Liver (tissue), 9 donors: ENCODE data around the gene PSMB9. TPM values are rescaled to one million over a fixed set of nuclear protein-coding genes. Genes with fewer than 3 reads are reported as not detected.
A peak's percentile ranks its signal among the peaks of the same experiment; 100 is the strongest.

Experiments
- DNase-seq: peaks from one replicate; pipeline ENCODE4 v3.0.0-alpha.2; 2017; ENCODE audit warnings: low spot score
- H3K27ac ChIP-seq, 2 donors: one replicate each; pipeline ENCODE4 v1.7.0; 2013; ENCODE audit warnings: inconsistent platforms in 2 of 2, low read length in 2 of 2, control low read depth in 1 of 2, low read depth in 1 of 2, mild to moderate bottlenecking in 1 of 2
- H3K27me3 ChIP-seq, 4 donors: one replicate each; pipeline versions ENCODE4 v1.6.1 to v1.7.0; 2013; ENCODE audit warnings: low read length in 3 of 4, inconsistent platforms in 1 of 4, mild to moderate bottlenecking in 1 of 4, moderate library complexity in 1 of 4; ENCODE audit not compliant: control insufficient read depth in 4 of 4, insufficient read depth in 4 of 4
- H3K36me3 ChIP-seq, 4 donors: one replicate each; pipeline versions ENCODE4 v1.6.1 to v1.7.0; 2013; ENCODE audit warnings: low read length in 3 of 4, mild to moderate bottlenecking in 3 of 4, low read depth in 1 of 4, moderate library complexity in 1 of 4; ENCODE audit not compliant: control insufficient read depth in 4 of 4, insufficient read depth in 3 of 4
- H3K4me1 ChIP-seq, 4 donors: one replicate each; pipeline versions ENCODE4 v1.6.1 to v1.7.0; 2013; ENCODE audit warnings: low read length in 3 of 4, mild to moderate bottlenecking in 3 of 4, moderate library complexity in 1 of 4; ENCODE audit not compliant: control insufficient read depth in 4 of 4, insufficient read depth in 4 of 4
- H3K4me3 ChIP-seq, 3 donors: one replicate each; pipeline versions ENCODE4 v1.6.1 to v1.7.0; 2013; ENCODE audit warnings: low read length in 3 of 3, control low read depth in 1 of 3, low read depth in 1 of 3, mild to moderate bottlenecking in 1 of 3
- H3K9ac ChIP-seq, 2 donors: one replicate each; pipeline ENCODE4 v1.7.0; 2013; ENCODE audit warnings: low read length in 2 of 2, mild to moderate bottlenecking in 2 of 2, moderate library complexity in 2 of 2, control low read depth in 1 of 2, low read depth in 1 of 2
- H3K9me3 ChIP-seq, 4 donors: one replicate each; pipeline versions ENCODE4 v1.6.1 to v1.7.0; 2013; ENCODE audit warnings: low read length in 3 of 4; ENCODE audit not compliant: control insufficient read depth in 4 of 4
- GABPA ChIP-seq, 2 donors: IDR thresholded peaks in 1 of 2; conservative IDR thresholded peaks in 1 of 2; 2 replicates each; pipeline ENCODE4 v1.6.1; 2016; ENCODE audit warnings: antibody characterized with exemption in 2 of 2, mild to moderate bottlenecking in 1 of 2, moderate library complexity in 1 of 2
- HNF4A ChIP-seq, 2 donors: conservative IDR thresholded peaks; 2 replicates each; pipeline ENCODE4 v1.6.1; 2016; ENCODE audit warnings: antibody characterized with exemption in 2 of 2, mild to moderate bottlenecking in 2 of 2
- HNF4G ChIP-seq: IDR thresholded peaks from 2 replicates; pipeline ENCODE4 v1.6.1; 2016; ENCODE audit warnings: antibody characterized with exemption
- JUND ChIP-seq, 2 donors: IDR thresholded peaks; 2 replicates each; pipeline ENCODE4 v1.6.1; 2016; ENCODE audit warnings: antibody characterized with exemption in 2 of 2
- RAD21 ChIP-seq, 2 donors: IDR thresholded peaks; 2 replicates each; pipeline ENCODE4 v1.6.1; 2016; ENCODE audit warnings: antibody characterized with exemption in 2 of 2, mild to moderate bottlenecking in 2 of 2
- RXRA ChIP-seq, 2 donors: IDR thresholded peaks; 2 replicates each; pipeline ENCODE4 v1.6.1; 2017 to 2018; ENCODE audit warnings: antibody characterized with exemption in 2 of 2, mild to moderate bottlenecking in 1 of 2
- SP1 ChIP-seq: IDR thresholded peaks from 2 replicates; pipeline ENCODE4 v1.6.1; 2018; ENCODE audit warnings: antibody characterized with exemption, mild to moderate bottlenecking
- WGBS: extraction: QIAGEN DNeasy Blood & Tissue Kit; methylation state at CpG from one replicate; pipeline ENCODE4 v1.1.7; 2013; 5-methylcytosine and 5-hydroxymethylcytosine counted together
- polyA plus RNA-seq, 2 donors: library from polyadenylated mRNA; stranded (reverse) in 1 of 2; unstranded in 1 of 2; fragments of 200-250 nt in 1 of 2; fragments of >200 nt in 1 of 2; fragmentation: Nextera tagmentation in 1 of 2; extraction: Ambion mirVana in 1 of 2; gene quantifications; one replicate each; pipeline versions ENCODE4 v1.2.1 to v1.2.3, GENCODE V29; 2013 to 2015
- total RNA-seq, 2 donors: library from RNA; depleted of rRNA; stranded (reverse); fragments of >200 nt; gene quantifications; one replicate each; pipeline ENCODE4 v1.2.3, GENCODE V29; 2014
- TF ChIP-seq, protein P1 (sequence below): fragments of 150-350 bp; IDR thresholded peaks from 2 replicates; pipeline ENCODE4 v1.5.1; 2017; ENCODE audit warnings: improper control_type of control experiment, low read depth, low read length; ENCODE audit not compliant: missing input control
- TF ChIP-seq, protein P2 (sequence below): IDR thresholded peaks from 2 replicates; pipeline ENCODE4 v1.6.1; 2016; ENCODE audit warnings: antibody characterized with exemption
- donor health status: healthy.
- donor health status: healthy.
- donor health status: healthy.
- donor health status: healthy.
- donor health status: healthy.

The PSMB9 gene
- total and polyA plus RNA-seq, 4 donors = 11.7 to 31.6 (median 20.2) TPM

- no peaks in the 10 kb centered on the region for H3K9me3 ChIP-seq
- no peaks in the 10 kb centered on the region for H3K27me3 ChIP-seq
- peaks cover 0 to 4% (median 1%) of the 10 kb centered on the region in 4 donors for H3K4me1 ChIP-seq
- H3K9ac ChIP-seq = no peak overlapping the region
- 24% methylated on average over 5 of the region's 5 CpGs for WGBS
- no peaks in the 10 kb centered on the region for H3K36me3 ChIP-seq
- DNase-seq = no peak
- H3K27ac ChIP-seq = no peak overlapping the region
- H3K4me3 ChIP-seq = no peak overlapping the region
- no peak for TF ChIP-seq JUND (IDR thresholded peaks at IDR 0.05)
- no peak for TF ChIP-seq HNF4G
These were observed 29.8 kb downstream of the PSMB9 start for GRCh38 chr6:32883789-32884188.

DNA sequence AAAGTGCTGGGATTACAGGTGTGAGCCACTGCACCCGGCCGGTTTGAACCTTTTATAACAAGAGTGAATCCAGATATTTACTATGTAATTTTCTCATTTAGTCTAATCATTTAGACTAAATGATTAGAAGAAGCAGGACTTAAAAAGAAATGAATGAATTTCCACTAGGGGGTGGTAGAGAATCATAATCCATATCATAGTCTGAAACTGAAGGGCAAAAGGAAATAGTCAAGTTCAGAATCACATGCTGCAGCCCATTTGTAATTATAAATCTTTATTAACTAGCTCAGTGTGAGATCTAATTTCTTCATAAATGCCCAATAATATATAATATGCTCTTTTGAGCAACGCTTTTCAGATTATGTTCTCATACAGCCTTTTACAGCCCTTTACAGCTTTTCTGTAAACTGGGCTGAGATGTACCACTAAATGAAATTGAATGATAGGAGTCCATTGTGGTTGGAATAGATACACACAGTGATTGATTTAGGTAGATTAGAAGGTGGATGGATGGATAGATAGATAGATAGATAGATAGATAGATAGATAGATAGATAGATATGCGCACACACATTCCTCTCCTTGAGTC, 31.8 kb downstream of the PSMB9 start:
- Histone ChIP-seq H3K9ac (peak overlapping the region in 1 of 2 donors; percentile 28), H3K4me3 (no peak overlapping the region), H3K4me1 (peaks cover 0 to 2% (median under 1%) of the 10 kb centered on the region in 4 donors), H3K36me3 (no peaks in the 10 kb centered on the region), H3K27me3 (no peaks in the 10 kb centered on the region), H3K27ac (no peak overlapping the region), H3K9me3 (no peaks in the 10 kb centered on the region)
- TF ChIP-seq, protein P1, sequence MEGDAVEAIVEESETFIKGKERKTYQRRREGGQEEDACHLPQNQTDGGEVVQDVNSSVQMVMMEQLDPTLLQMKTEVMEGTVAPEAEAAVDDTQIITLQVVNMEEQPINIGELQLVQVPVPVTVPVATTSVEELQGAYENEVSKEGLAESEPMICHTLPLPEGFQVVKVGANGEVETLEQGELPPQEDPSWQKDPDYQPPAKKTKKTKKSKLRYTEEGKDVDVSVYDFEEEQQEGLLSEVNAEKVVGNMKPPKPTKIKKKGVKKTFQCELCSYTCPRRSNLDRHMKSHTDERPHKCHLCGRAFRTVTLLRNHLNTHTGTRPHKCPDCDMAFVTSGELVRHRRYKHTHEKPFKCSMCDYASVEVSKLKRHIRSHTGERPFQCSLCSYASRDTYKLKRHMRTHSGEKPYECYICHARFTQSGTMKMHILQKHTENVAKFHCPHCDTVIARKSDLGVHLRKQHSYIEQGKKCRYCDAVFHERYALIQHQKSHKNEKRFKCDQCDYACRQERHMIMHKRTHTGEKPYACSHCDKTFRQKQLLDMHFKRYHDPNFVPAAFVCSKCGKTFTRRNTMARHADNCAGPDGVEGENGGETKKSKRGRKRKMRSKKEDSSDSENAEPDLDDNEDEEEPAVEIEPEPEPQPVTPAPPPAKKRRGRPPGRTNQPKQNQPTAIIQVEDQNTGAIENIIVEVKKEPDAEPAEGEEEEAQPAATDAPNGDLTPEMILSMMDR = peak; percentile 59
- TF ChIP-seq SP1 (no peak), RAD21 (IDR thresholded peaks at IDR 0.05) (peak; percentile 84 to 88), HNF4A (conservative IDR thresholded peaks at IDR 0.05) (no peak)
- TF ChIP-seq, protein P2, sequence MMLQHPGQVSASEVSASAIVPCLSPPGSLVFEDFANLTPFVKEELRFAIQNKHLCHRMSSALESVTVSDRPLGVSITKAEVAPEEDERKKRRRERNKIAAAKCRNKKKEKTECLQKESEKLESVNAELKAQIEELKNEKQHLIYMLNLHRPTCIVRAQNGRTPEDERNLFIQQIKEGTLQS = no peak
- WGBS = 36% methylated on average over 4 of the region's 4 CpGs
- DNase-seq = no peak

GRCh38 chr6:32886681-32887383, 32.8 kb downstream of the PSMB9 start:
- TF ChIP-seq GABPA (IDR thresholded peaks at IDR 0.05 in 1 of 2, conservative IDR thresholded peaks at IDR 0.05 in 1 of 2) = no peak
- no peak for TF ChIP-seq RXRA (IDR thresholded peaks at IDR 0.05)
- no peak for TF ChIP-seq JUND (IDR thresholded peaks at IDR 0.05)
- TF ChIP-seq, protein P2 = no peak
- TF ChIP-seq, protein P1 = no peak
- DNase-seq = no peak
- Histone ChIP-seq H3K4me1 (peaks cover 0 to 2% (median 0%) of the 10 kb centered on the region in 4 donors), H3K36me3 (no peaks in the 10 kb centered on the region), H3K9ac (no peak overlapping the region), H3K4me3 (no peak overlapping the region), H3K9me3 (no peaks in the 10 kb centered on the region), H3K27ac (no peak overlapping the region), H3K27me3 (no peaks in the 10 kb centered on the region)
- WGBS = 53% methylated on average over 3 of the region's 3 CpGs
